ENCODE results near the gene GALNT18.

Gene GALNT18

DNA sequence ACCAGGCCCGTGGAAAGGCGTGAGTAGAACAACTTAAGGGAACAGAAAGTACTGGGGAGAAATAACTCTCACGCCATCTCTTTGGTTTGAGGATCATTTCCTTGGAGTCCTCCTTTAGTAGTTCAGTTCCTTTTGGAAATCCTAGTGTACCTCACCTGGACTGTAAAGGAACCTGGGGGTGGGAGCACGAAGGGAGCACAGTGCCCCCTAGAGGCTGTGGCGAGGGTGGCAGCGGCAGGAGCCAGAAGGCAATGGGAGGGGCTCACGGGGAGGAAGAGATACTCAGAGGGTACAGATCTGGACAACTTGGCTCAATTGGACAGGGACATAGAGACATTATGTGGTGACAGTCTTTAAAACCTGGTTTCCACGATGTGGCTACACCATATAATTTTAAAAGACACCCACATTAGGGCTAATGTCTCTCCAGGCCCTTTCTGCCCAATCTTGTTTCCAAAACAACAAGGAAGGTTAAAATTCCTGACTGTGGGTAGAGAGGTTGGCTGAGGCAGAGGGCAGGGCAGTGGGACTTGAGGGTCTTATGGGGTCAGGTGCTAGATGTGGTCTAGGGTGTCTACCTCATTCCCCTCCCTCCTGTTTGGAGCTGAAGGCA lies 355.7 kb downstream of the GALNT18 start:
- peak; percentile 89 for DNase-seq (ENCODE audit: low spot score)

DNA sequence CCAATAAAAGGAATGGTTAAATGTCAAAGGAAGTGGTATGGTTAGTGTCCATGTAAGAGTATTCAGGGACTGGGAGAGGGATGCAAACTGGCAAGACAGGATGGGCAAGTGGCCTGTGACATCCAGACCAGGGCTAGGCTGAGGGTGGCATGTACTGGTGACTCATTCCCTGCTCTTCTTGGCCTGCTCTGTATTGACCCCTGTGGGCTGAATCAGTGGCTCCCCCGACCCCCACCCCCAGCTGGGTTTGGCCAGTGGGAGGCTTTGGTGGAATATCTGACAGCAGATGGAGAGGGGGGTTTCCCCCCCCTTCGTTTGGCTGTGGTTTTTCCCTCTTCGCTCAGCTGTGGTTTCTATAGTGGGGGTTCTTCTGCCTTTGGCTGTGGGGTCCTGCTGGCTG lies 356.5 kb downstream of the GALNT18 start:
- no peak for DNase-seq (ENCODE audit: low spot score)

DNA sequence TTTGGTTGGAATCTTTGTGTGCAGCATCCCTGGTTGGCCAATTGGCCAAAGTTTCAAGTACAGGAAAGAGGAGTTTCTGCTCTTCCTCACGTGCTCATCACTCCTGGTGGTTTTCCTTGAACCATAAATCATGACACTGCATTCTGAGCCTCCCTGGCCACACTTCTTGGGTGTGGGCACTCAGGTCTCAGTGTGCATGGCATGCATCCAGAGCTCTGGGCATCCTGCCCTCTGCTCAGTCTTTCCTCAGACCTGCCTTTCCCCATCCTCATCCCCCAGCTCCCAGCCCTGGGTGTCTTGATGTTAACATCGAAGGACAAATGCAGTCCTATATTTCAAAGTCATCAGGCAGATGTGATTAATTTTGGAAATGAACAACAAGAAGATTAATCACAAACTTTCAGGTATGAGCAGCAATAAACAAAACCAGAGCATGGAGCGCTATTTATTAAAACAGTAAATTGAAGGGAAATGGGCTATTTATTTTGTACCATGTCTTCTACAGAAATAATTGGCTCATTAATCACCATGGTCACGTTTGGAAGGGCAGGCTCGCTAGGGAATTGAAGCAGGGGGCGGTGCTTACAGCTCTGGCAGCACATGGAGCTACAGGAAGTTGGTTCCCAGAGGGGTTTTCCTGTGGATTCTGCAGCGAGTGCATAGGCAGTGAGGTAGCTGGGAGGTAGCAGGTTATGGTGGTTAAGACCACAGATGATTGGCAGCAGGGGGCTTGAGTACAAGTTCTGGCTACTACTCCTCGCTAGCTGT lies 358.4 kb downstream of the GALNT18 start:
- peak; percentile 43 for DNase-seq (ENCODE audit: low spot score)

DNA sequence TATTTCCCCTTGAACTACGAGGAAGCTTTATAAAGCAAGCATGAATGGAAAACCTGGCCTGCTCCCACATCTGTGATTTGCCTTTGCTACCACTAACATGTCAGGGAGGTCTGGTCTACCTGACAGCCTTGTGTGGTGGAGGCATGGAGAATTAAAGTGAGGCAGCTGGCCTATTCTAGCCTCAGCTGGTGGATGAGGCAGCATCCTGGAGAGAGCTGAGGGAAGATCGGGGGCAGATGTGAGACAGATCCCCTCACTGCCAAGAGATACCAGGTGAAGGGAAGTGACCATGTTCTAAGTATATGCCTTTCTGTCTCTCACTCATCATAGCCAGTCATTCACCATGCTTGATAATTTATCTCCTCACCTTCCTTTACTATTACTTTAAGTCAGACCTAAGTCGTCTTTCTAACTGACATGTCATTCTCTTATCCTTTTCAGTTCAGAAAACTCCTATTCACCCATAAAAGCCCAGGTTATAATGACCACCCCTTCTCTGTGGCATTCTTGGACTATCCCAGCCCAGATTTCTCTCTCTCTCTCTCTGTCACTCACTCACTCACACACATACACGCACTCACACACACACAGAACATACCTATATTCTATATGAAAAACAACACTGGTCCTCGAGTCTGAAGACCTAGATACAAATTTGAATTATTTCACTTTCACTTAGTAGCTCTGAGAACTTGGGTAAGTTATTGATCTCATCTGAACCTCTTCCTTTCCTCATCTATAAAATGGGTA lies 359.5 kb downstream of the GALNT18 start:
- DNase-seq (ENCODE audit: low spot score), result no peak

DNA sequence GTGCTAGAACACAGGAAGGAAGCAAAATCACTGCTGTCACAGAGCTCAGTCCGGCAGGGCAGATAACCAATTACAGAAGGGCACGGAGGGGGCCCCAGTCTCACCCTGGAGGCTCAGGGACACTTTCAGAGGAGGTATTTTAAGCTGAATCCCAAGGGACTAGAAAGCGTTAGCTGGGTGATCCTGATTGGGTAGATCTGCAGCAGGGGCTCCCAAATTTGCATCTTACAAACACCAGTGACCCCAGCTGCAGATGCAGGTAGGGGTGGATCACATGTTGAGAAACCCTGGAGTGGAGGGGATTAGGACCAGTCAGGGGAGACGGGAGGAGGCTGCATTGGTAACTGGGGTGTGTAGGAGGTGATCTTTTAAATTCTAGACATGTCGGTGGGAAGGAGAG lies 360.2 kb downstream of the GALNT18 start:
- DNase-seq (ENCODE audit: low spot score), result no peak

DNA sequence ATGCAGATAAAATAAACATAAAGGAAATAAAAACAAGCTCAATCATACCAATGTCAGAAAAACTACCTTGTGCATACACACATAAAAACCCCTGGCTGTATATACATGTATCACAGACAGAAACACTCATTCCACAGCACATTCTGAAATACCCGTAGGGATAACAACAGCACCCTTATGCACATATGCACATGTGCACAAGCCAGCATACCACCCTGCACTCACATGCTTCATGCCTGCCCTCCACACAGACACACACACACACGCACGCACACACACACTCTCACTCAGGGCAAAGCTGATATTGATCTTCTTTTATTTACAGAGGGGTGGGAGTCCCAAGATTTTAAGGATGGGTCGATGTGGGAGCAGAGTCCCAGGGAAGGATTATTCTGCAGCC lies 360.9 kb downstream of the GALNT18 start:
- no peak for DNase-seq (ENCODE audit: low spot score)

DNA sequence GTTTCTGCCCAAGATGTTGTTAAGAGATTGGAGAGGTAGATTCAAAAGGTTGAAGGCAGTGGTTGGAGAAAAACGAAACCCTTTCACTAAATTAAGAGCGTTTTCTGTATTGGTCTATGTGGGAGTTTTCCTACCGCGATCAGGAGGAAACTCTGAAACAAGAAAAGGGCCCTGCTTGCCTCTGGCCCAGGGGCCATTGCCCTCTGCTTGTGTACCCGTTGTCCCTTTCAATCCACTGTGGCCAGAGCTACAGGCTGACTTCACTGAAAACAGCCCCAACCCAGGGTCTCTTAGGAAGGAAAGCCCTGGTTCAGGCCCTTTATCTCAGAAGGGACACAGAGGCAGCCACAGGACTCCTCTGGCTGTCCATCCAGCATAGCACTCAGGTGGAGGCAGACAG lies 367.8 kb downstream of the GALNT18 start:
- no peak for DNase-seq (ENCODE audit: low spot score)

DNA sequence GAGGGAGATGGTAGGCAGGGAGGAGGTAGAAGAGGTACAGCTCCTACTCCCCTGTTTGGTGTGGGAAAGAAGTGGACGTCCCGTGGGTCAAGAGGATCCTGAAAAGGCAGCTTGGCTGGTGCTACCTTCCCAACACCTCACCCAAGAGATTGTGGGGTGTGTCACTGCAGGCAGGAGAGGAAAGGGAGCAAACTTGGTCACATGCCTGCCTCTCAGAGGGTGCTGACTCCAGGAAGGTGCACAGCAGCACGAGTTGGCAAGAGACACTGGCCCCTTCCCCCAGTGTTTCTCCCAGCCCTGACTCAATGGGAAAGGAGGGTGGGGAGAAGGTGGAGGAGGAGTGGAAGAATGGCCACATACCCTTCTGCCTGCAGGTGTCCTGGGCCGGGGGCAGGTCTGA lies 368.3 kb downstream of the GALNT18 start:
- DNase-seq (ENCODE audit: low spot score), result no peak

DNA sequence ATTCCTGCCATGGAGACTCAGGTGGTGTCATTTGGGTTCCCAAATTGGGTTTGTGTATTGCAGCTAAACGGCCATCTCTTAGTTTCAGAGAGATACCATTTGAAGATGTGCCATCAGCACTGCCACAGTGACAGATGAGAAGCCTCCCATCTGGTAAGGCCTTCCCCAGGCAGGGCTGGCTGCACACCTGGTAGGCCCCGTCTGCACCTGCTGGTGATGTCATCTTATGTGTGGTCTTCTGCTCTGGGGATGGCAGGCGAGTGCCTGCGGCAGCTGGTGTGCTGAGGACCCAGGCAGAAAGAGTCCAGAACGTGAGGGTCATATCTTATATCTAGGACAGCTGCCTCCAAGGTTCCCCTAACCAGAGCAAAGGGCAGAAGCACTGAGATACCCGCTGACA lies 369.4 kb downstream of the GALNT18 start:
- no peak for DNase-seq (ENCODE audit: low spot score)

DNA sequence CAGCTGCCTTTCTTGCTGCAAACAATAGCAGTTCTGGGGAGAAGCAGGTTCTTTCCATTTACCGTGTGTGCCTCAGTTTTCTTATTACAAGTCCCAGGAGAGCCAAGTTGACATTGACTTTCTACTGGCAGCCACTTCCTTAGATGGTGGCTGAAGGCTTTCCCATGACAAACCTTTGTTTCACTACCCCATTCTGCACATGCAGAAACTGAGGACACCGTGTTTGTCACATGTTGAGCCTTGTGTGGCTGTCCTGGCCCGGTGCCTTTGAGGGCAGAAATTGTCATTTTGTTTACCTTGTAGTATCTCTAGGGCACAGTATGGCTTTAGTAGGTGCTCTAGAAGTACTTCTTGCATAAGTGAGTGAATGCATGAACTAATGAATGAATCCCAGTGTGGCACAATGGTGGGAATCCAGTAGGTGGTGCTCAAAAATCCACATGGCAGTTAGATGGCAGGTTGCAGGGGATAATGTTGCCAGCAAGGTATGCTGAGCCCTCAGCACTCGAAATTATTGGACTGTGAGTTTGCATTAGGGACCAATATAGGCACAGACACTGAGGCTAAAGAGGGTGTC lies 370.3 kb downstream of the GALNT18 start:
- DNase-seq (ENCODE audit: low spot score), result no peak

DNA sequence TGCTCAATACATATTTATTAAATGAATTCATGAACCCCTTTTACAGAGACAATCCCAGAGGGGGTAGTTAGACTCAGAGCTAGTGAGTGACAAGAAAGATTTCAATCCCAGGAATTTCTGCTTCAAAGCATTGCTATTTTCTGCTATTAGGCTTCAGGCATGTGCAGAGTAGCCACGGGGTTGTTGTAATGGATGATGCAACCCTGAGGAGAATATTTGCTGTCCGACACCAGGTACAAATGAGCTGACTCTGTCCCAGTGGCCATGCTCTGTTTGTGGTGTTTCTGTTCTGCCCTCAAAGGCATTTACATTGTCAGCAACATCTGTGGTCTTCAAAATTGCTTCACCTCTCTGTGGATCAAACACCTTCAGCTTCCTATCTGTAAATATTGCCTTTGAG lies 371.3 kb downstream of the GALNT18 start:
- DNase-seq (ENCODE audit: low spot score), result no peak

DNA sequence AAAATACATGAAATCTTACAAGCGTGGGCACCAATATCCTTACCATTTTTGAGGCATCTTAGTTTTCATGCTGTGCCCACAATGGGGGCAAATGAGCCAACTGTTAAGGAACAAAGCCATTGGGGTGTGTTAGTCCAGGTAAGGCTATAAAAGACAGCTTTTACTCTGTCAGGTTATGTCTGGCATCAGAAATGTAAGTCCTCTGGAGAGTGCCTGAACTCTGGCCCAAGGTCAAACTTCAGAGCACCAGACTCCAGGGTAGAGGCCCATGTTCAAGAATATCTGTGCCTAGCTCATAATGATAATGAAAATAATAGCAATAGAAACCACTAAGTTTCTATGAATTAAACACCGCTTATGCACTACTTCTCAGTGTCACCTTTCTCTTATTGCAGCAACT lies 374.2 kb downstream of the GALNT18 start:
- no peak for DNase-seq (ENCODE audit: low spot score)

DNA sequence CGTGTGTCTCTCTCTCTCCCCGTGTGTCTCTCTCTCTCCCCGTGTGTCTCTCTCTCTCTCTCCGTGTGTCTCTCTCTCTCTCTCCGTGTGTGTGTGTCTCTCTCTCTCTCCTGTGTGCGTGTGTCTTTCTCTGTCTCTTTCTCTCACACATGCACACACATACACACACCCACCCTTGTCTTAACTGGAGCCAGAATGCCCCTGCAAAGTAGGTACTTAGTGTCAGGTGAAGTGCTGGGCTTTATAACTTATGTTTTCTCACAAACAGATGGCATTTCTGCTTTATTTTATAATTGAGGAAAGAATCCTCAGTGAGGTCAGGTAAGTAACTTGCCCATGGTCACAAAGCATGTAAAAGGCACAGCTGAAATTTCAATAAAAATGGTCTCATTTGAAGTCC lies 374.7 kb downstream of the GALNT18 start:
- DNase-seq (ENCODE audit: low spot score), result no peak

DNA sequence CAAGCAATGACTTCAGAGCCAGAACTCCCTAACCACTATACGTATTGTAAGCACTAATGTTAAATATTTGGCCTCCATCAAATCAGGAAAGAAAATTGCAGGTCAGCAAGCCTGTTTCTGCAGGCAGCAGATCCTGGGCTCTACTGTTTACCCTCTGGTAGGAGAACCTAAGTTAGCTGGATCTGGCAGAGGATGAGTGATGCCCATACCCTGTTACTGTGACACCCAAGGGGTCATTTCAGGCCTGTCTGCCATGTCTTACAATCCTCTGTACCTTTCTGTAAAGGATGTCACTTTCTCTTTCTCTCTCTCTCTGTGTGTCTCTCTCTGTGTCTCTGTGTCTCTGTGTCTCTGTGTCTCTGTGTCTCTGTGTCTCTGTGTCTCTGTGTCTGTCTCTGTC lies 375.6 kb downstream of the GALNT18 start:
- no peak for DNase-seq (ENCODE audit: low spot score)

DNA sequence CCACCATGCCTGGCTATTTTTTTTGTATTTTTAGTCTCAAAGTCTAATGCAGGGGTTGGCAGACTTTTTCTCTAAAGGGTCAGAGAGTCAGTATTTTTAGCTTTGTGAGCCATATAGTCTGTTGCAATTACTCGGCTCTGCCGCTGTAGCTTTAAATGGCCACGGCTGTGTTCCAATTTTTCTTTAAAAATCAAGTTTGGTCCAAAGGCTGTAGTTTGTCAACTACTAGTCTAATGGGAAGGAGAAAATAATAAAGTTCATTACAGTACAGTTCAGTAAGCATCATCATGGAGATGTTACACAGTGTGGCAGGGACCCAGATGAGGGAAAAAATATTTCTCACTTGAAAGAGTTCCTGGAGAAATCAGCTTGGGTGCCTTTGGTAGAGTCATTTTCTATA lies 376.4 kb downstream of the GALNT18 start:
- no peak for DNase-seq (ENCODE audit: low spot score)

DNA sequence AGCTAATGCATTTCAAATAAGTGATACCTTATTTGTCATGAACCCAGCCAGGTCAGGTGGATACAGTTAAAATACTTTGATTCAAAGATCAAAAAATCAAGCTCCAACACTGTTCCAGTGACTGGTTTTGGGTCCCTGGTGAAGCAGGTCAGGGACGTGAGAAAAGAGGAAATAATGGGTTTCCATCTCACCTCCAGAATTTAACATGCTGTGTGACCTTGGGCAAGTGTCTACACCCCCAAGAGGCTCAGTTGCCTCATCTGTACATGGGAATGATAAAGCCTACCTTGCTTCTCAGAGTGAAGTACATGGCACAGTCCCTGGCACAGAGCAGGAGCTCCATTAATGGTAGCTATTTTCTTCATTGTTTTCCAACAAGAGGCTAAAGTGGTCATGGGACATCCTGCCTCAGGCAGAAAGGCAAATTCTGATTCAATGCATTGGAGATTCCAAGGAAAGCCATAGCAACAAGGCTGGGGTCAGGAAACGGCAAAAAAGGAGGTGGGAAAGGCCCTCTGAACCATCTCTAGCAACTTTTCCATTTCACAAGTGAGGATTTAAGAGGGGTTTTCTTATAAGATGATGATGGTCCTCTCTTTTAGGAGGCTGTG lies 377.2 kb downstream of the GALNT18 start:
- DNase-seq (ENCODE audit: low spot score), result no peak

DNA sequence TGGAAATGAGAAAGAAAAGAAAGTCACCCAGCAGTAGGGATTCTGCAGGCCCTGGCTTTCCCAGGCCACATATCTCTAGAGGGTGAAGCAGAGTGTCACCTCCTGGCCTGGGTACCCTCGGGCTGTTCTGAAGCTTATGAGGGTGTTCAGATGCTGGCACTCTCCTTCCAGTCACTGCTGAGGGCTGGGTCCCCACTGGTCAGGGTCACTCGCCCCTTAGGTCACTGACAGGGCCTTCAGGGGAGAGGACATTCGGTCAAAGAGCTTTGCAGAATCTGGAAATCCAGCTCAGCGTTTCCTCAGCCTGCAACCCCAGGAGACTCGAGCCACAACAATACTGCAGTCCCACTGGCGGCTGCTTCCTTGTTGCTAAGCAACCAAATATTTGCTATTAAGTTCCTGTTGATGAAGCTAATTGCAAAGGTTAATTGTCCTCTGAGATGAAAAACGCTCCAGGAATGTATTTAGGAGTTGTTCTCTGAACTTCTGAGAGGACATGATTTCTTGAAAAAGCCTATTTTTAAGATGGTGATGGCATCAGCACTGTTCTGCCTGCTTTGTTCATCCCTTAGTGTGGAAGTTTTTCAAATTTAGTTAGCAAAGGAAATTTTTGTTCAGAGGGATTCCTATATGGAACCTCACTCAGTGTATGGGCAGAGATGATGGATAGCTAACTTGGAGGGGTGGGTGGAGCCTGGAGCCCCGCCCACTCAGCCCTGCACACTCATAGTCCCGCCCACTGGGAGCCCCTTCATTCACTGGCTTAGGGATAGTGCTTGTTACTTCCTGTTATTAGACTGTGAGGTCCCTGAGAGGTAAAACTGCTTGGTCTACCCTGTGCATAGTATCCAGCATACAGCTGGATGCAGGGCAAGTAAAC lies 378.0 kb downstream of the GALNT18 start:
- peak; percentile 88 for DNase-seq (ENCODE audit: low spot score)

DNA sequence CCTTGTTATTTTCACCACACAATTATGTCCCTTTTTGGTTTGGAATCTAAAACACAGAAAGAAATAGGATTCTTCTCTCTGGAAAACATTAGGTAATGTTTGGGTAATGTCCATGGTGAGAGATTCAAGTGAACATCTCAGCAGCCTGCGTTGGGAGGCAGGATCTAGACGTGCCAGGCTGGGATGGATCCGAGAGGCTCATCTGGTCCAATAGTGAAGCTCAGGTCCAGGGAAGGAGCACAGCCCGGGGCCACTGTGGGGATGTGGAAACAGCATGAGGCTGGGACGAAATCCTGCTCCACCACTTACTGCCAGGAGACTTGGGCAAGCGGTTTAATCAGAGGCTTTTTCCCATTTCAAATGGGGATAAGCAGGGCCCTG lies 378.6 kb downstream of the GALNT18 start:
- no peak for DNase-seq (ENCODE audit: low spot score)

DNA sequence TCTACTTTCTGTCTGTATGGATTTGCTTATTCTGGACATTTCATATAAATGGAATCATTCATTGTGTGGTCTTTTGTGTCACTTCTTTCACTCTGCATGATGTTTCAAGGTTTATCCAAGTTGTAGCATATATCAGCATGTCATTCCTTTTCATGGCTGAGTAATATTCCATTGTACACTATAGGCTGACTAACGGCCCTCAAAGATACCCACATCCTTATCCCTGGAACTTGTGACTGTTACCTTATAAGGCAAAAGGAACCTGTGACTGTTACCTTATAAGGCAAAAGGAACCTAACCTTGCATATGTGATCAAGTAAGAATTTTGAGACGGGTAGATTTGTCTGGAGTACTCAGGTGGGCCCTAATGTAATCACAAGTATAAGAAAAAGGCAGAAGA lies 380.5 kb downstream of the GALNT18 start:
- no peak for DNase-seq (ENCODE audit: low spot score)

DNA sequence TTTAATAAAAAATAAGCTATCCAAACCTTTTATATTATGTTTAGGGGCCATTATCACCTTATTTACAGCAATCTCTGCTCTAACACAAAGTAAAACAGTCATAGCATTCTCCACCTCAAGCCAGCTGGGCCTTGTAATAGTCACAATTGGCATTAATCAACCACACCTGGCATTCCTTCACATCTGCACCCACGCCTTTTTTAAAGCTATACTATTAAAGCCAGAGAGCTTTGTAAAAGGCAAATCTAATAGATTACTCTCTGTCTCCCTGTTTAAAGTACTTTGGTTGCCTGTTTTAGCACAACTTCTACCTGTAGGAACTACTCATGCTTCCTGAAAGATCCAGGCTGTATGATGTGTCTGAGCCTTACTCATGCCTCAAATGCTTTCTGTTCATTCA lies 381.8 kb downstream of the GALNT18 start:
- no peak for DNase-seq (ENCODE audit: low spot score)

DNA sequence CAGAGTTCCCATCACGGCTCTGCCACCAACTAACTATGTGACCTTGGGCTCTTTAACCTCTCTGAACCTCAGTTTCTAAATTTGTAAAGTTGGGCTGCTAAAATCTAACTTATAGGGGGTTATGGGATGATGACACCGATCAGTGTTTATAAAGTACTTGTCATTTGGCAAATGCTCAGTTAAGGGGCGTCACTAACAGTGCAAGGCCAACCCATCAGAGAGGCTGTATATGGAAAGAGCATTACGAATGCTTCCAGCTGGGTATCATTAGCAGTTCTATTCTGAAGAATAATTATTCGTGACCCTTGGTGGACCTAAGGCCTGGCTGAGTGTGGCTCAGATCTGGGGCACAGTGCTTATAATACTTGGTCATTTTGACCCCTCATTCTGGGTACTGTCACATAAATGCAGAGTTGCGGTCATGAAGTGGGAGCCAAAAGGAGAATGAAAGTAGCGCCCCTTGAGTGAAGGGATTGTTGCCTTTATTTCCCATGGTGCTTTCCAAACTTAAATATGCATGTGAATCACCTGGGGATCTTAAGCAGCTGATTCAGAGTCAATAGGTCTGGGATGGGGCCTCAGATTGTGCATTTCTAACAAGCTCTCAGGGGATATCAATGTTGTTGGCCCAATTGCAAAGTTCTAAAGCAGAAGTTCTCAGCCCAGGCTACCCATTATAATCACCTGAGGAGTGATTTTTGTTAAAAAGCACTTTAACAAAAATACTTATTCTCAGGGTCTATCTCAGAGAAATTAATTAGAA lies 384.6 kb downstream of the GALNT18 start:
- no peak for DNase-seq (ENCODE audit: low spot score)

All from iPS-NIHi11 (cell line).